ENCODE measurements around the gene PLS1. TPM values are rescaled to one million over a fixed set of nuclear protein-coding genes. Genes with fewer than 3 reads are reported as not detected.

PLS1 gene
- total RNA-seq, 1 experiment from 2014 or later = 36.1 TPM

GRCh38 chr3:142636664-142637063 is 40.5 kb downstream of the PLS1 start:
- Histone ChIP-seq H3K27ac (ENCODE audit: low read length) (no peak overlapping the region), H3K4me1 (ENCODE audit: control insufficient read depth, insufficient read depth, low read length) (no peaks in the 10 kb centered on the region), H3K4me3 (ENCODE audit: low read depth in 2 of 2, low read length in 2 of 2) (no peak overlapping the region), H3K36me3 (ENCODE audit: control insufficient read depth, insufficient read depth, low read length) (no peaks in the 10 kb centered on the region), H3K9me3 (ENCODE audit: control insufficient read depth, insufficient read depth, low read depth, low read length) (no peaks in the 10 kb centered on the region), H3K27me3 (ENCODE audit: control insufficient read depth, insufficient read depth, low read length) (no peaks in the 10 kb centered on the region)
- TF ChIP-seq POLR2AphosphoS5 (IDR thresholded peaks at IDR 0.05; ENCODE audit: low read depth, low read length) = no peak
- TF ChIP-seq, protein P1, sequence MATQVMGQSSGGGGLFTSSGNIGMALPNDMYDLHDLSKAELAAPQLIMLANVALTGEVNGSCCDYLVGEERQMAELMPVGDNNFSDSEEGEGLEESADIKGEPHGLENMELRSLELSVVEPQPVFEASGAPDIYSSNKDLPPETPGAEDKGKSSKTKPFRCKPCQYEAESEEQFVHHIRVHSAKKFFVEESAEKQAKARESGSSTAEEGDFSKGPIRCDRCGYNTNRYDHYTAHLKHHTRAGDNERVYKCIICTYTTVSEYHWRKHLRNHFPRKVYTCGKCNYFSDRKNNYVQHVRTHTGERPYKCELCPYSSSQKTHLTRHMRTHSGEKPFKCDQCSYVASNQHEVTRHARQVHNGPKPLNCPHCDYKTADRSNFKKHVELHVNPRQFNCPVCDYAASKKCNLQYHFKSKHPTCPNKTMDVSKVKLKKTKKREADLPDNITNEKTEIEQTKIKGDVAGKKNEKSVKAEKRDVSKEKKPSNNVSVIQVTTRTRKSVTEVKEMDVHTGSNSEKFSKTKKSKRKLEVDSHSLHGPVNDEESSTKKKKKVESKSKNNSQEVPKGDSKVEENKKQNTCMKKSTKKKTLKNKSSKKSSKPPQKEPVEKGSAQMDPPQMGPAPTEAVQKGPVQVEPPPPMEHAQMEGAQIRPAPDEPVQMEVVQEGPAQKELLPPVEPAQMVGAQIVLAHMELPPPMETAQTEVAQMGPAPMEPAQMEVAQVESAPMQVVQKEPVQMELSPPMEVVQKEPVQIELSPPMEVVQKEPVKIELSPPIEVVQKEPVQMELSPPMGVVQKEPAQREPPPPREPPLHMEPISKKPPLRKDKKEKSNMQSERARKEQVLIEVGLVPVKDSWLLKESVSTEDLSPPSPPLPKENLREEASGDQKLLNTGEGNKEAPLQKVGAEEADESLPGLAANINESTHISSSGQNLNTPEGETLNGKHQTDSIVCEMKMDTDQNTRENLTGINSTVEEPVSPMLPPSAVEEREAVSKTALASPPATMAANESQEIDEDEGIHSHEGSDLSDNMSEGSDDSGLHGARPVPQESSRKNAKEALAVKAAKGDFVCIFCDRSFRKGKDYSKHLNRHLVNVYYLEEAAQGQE (IDR thresholded peaks at IDR 0.05; ENCODE audit: insufficient read depth in 1 of 2, low read depth in 2 of 2, low read length in 1 of 2) = no peak
- TF ChIP-seq CTCF (IDR thresholded peaks at IDR 0.05) = no peak
- TF ChIP-seq SIN3A (IDR thresholded peaks at IDR 0.05; ENCODE audit: borderline replicate concordance, insufficient read depth, low read depth, low read length) = no peak
- no peak for TF ChIP-seq TCF7L2 (IDR thresholded peaks at IDR 0.05; ENCODE audit: low read depth, low read length)
- ChIA-PET POLR2A (no interaction called here), CTCF (no interaction called here)
- in situ Hi-C loops (cut with HindIII; ENCODE audit: low pct_unique_long_range_greater_than_20kb, low sequenced_read_pairs) (no loop called here), intact Hi-C loops (cut with micrococcal nuclease; ENCODE audit: unreplicated experiment) (no loop called here)
- BruUV-seq (replicated peaks) = no TSS peak
- DNase-seq (ENCODE audit: low read depth, low spot score) = no peak
- no peak for ATAC-seq

- ATAC-seq (no peak), DNase-seq (ENCODE audit: low read depth, low spot score) (no peak)
- ChIA-PET POLR2A (interaction anchor here (0.6 to 1.0 kb wide), 2 partner anchors 10 to 14 kb away, joined by 3 read pairs; no protein-coding TSS in a partner anchor), CTCF (no interaction called here)
- Histone ChIP-seq H3K27me3 (ENCODE audit: control insufficient read depth, insufficient read depth, low read length) (no peaks in the 10 kb centered on the region), H3K9me3 (ENCODE audit: control insufficient read depth, insufficient read depth, low read depth, low read length) (no peaks in the 10 kb centered on the region), H3K4me3 (ENCODE audit: low read depth in 2 of 2, low read length in 2 of 2) (no peak overlapping the region), H3K4me1 (ENCODE audit: control insufficient read depth, insufficient read depth, low read length) (no peaks in the 10 kb centered on the region), H3K27ac (ENCODE audit: low read length) (no peak overlapping the region), H3K36me3 (ENCODE audit: control insufficient read depth, insufficient read depth, low read length) (no peaks in the 10 kb centered on the region)
- intact Hi-C loops (cut with micrococcal nuclease; ENCODE audit: unreplicated experiment) = no loop called here
- TF ChIP-seq, protein P1 (IDR thresholded peaks at IDR 0.05; ENCODE audit: insufficient read depth in 1 of 2, low read depth in 2 of 2, low read length in 1 of 2) = no peak
- no peak for TF ChIP-seq POLR2AphosphoS5 (IDR thresholded peaks at IDR 0.05; ENCODE audit: low read depth, low read length)
- TF ChIP-seq SIN3A (IDR thresholded peaks at IDR 0.05; ENCODE audit: borderline replicate concordance, insufficient read depth, low read depth, low read length) = no peak
- no peak for TF ChIP-seq TCF7L2 (IDR thresholded peaks at IDR 0.05; ENCODE audit: low read depth, low read length)
- no peak for TF ChIP-seq CTCF (IDR thresholded peaks at IDR 0.05)
- no TSS peak for BruUV-seq (replicated peaks)
- in situ Hi-C loops (cut with HindIII; ENCODE audit: low pct_unique_long_range_greater_than_20kb, low sequenced_read_pairs) = no loop called here
Measured at GRCh38 chr3:142638291-142638690, 42.1 kb downstream of the PLS1 start.
